Fibroblast of the conjunctiva (primary cell): ENCODE results near the gene ERCC5.
A peak's percentile ranks its signal among the peaks of the same experiment; 100 is the strongest.

ENCODE experiments used
- DNase-seq: peaks from one replicate; pipeline ENCODE4 v3.0.0-alpha.2; 2010; ENCODE audit warnings: low read depth

ERCC5 gene

GRCh38 chr13:102845630-102846260 lies at the start of gene ERCC5:
TSS of gene ERCC5 (plus strand) at chr13:102846032. CDS start at chr13:102846267, 235 bp downstream.
- peak; percentile 91 for DNase-seq

GRCh38 chr13:102798581-102799425 lies 47.0 kb upstream of the ERCC5 start, which contains the start of the genes BIVM and POGLUT2:
TSS of gene BIVM (plus strand) at chr13:102799119. CDS start at chr13:102807268, 8,149 bp downstream.
TSS of gene POGLUT2 (minus strand) at chr13:102798976. CDS start at chr13:102798670, 306 bp downstream.
- DNase-seq, result peak; percentile 88

- no peak for DNase-seq
Measured at GRCh38 chr13:102799426-102800144, 46.2 kb upstream of the ERCC5 start.

GRCh38 chr13:102800145-102801041 lies 45.4 kb upstream of the ERCC5 start:
- DNase-seq, result peak; percentile 51

- DNase-seq, result no peak
Measured at GRCh38 chr13:102805680-102806079, 40.2 kb upstream of the ERCC5 start.

- DNase-seq, result no peak
Measured at GRCh38 chr13:102807699-102808098, 38.1 kb upstream of the ERCC5 start.

- no peak for DNase-seq
Measured at GRCh38 chr13:102812611-102813287, 33.1 kb upstream of the ERCC5 start.

GRCh38 chr13:102814025-102814607 lies 31.7 kb upstream of the ERCC5 start:
- DNase-seq, result no peak

GRCh38 chr13:102814793-102815192 lies 31.0 kb upstream of the ERCC5 start:
- DNase-seq, result no peak

- DNase-seq, result no peak
Measured at GRCh38 chr13:102815788-102816187, 30.0 kb upstream of the ERCC5 start.

GRCh38 chr13:102816708-102817107 lies 29.1 kb upstream of the ERCC5 start:
- no peak for DNase-seq

GRCh38 chr13:102817241-102817640 lies 28.6 kb upstream of the ERCC5 start:
- no peak for DNase-seq

- no peak for DNase-seq
Measured at GRCh38 chr13:102817907-102818306, 27.9 kb upstream of the ERCC5 start.

- DNase-seq, result no peak
Measured at GRCh38 chr13:102825400-102825799, 20.4 kb upstream of the ERCC5 start.

GRCh38 chr13:102825921-102826706 lies 19.7 kb upstream of the ERCC5 start:
- peak; percentile 79 for DNase-seq

- no peak for DNase-seq
Measured at GRCh38 chr13:102830646-102831045, 15.2 kb upstream of the ERCC5 start.

- DNase-seq, result no peak
Measured at GRCh38 chr13:102836471-102836870, 9.4 kb upstream of the ERCC5 start.

- DNase-seq, result no peak
Measured at GRCh38 chr13:102838273-102838672, 7.6 kb upstream of the ERCC5 start.

GRCh38 chr13:102838982-102839381 lies 6.8 kb upstream of the ERCC5 start:
- DNase-seq, result no peak

- DNase-seq, result no peak
Measured at GRCh38 chr13:102839462-102839861, 6.4 kb upstream of the ERCC5 start.
